Fibroblast of skin of left quadriceps (primary cell): ENCODE data around the gene PIGL.
"Not testable (repeated sequence)": the region's sequence is repeated elsewhere in the genome, so short reads cannot be mapped to it uniquely, and the experiment has no call there.

ENCODE experiments used
- DNase-seq, 2 experiments: peaks; one replicate each; pipeline ENCODE4 v3.0.0-alpha.2; 2013; ENCODE audit warnings: low read depth in 2 of 2

The PIGL gene

DNA sequence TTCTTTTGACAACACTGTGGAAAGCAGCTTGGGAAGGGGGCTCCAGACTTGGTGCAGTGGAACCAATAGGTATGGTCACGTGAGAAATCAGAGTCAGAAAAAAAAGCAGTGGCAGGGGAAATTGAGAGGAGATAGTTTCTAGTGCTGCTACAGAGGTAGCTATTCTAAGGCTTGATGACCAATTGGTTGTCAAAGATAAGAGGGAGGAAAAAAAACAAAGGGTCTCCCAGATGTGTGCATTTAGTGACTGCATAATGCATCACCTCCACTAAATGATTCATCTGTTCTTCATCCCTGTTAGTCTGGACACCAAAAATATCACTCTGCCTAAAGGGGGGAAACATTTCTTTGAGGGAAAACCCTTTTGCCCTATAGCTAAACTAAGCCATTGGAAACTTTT lies 56.5 kb downstream of the PIGL start:
- no peak for DNase-seq

DNA sequence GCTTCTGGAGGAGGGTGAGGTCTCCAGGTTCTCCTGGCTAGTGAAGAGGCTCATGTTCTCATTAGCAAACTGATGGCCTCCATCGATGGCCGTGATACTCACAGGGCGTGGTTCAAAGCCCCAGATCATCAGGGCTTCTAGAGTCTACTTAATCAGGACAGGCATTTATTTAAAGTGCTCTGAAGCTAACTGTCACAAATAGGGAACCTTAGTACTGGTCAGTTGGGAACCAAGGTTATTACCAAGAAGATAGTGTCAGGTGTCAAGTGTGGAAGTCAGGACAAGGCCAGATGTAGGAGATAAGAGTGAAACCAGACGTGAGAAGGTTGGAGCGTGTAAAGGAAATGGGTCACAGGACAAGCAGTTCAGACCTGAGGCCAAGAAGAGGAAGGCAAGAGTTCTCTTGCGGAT lies 56.9 kb downstream of the PIGL start:
- DNase-seq = no peak

DNA sequence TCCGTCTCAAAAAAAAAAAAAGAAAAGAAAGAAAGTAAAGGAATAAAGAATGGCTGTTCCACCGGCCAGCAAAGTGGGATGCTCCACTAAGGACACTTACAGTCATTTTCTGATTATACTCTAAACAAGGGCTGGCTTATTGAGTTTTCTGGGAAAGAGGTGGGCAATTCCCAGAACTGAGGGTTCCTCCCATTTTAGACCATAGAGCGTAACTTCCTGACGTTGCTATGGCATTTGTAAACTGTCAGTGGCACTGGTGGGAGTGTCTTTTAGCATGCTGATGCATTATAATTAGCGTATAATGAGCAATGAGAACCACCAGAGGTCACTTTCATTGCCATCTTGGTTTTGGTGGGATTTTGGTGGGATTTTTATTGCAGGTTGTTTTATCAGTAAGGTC lies 58.0 kb downstream of the PIGL start:
- DNase-seq = no peak

DNA sequence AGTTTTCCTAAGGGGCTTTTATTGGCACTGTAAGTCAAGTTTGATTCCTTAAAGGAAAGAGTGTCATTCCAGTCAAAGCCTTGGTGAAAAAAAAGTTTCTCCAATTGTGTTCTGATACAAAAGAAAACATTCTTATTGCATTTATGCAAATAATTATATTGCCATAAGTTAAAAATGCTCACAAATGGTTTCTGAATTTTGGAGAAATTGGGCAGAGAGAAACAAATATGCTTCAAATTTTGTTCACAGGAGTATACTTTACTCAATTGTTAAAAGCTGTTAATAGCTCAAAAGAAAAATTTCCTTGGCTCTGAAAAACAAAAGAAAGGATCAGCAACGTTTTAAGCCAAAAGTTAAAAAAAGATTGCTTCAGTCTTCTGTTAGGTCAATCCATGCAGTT lies 60.2 kb downstream of the PIGL start:
- DNase-seq = no peak

DNA sequence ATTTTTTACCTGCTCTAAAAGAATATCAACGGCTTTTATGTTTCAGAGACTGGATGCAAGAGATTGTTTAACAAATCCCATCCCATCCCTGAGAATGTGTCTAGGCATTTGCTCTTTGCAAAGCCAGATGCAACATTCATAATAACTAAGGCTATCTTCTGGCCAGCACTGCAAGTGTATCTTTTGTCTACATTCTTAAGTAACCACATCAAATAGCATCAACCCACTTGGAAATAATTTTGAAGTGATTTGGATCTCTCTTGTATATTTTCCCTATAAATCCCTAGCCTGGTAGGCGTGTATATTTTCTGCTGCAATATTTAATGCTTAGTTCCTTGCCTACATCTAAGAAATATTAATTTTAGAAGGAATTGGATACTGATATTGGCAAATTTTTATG lies 64.3 kb downstream of the PIGL start:
- peak; percentile 66 to 69 for DNase-seq

DNA sequence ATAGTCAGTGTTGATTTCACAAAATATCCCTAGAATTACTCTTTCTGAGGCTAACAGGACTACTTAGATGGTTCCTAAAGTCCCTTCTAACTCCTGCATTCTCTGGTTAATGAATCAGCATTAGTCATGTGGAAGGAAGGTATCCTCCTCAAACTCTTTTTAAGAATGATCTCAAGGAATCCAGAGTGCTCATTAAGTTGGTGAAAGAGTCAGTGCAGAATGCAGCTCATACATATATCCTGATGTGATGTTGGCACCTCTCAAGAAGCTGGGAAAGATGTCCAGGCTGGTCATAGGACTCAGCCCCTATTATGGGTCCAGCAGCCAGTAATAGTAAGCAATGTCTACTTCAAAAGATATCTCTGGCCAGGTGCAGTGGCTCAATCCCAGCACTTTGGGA lies 65.5 kb downstream of the PIGL start:
- DNase-seq = peak; percentile 68 to 70

DNA sequence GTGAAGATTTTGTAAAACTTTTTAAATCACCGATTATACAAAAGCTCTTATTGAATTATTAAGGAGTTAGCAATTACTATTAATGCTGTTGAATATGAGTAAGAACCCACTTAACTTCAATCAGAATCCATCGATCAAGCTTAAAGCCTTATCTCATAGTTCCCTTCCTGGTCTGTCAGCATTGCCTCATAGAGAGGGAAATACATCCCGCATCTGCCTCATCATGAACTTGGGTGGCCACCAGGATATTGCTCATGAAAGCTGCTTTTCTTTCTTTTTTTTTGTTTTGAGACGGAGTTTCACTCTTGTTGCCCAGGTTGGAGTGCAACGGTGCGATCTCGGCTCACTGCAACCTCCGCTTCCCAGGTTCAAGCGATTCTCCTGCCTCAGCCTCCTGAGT lies 66.7 kb downstream of the PIGL start:
- no peak for DNase-seq

DNA sequence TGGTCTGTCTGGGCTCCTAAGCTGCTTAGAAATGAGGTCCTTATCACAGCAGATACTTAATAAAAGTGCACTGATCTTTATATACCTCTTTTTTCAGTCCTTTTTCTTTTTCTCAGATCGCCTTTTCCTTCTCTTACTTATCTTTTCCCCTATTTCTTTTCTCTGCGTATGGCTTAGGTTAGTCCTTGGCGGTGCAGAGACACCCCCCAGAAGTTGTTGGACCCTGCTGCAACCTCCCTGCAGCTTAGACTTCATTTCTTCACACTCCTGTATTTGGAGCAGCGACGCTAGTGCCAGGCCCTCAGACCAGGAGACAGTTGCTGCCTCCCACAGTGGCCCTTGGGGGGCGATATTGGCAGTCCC lies 68.6 kb downstream of the PIGL start:
- DNase-seq = no peak

DNA sequence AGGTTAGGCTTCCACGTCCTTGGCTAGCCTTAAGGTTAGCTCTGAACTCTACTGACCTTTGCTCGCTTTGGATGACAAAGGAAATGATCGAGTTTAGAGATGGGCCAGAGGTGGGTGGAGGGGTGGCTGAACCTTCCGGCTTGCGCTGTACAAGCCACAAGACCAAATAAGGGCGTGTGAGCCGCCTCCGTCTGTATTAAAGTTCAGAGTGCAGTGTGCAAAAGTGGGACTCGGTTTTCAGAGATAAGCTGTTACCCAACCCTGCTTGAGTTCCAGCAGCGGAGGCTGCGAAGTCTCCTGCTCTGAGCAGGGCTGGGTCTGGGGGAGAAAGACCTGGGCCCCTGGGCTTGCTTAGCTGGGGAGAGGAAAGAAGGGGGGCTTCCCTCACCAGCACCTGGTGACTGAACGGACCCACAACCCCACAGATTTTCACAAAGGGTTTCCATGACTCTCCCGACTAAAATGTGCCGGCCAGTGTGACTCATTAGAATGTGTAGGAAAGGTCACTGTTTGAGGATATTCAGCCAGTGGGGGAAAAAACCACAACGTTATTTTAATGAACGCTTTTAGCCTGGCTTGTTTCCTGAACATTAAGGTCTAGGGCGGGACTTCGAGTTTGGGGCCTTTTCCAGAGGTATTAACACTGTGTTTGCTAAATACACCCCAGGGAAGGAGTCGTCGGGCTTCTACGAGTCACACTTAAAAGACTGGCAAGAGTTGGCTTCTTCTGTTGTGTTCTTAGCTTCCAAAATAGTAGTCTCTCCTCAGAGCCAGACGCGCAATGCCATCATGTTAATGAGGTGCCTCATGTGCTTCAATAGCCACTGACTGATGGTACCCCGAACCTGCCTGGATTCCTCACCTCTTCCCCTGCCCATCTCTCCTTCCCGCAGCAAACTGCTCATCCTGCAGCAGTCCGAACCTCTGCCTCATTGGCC lies 69.3 kb downstream of the PIGL start:
- DNase-seq = peak; percentile 96

DNA sequence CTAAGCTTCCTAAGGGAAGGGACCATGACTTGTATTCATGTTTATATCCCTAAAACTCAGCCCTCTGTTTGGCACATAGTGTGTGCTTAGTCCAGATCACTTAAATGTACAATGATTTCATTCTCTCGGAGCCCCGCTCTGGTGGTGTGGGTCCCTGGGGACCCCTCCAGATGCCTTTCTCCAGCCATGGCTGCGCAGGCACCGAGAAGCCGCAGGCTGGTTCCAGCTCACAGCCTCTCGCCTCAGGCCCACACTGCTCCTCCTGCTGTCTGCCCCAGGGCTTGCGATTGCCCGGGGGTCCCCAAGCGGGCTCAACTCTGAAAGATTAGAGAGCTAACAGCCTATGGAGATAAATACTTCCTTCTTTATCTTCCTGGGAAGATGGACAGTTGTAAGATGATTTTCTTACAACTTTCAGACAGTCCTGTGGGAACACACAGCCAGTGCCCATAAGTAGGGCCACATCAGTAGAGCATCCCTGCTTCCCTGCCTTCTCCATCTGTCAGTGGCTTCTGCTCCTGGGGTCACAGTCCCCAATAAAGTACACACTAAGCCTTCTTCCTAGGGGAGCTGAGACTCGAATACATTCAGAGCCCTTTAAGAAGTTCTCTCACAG lies 70.0 kb downstream of the PIGL start:
- no peak for DNase-seq

DNA sequence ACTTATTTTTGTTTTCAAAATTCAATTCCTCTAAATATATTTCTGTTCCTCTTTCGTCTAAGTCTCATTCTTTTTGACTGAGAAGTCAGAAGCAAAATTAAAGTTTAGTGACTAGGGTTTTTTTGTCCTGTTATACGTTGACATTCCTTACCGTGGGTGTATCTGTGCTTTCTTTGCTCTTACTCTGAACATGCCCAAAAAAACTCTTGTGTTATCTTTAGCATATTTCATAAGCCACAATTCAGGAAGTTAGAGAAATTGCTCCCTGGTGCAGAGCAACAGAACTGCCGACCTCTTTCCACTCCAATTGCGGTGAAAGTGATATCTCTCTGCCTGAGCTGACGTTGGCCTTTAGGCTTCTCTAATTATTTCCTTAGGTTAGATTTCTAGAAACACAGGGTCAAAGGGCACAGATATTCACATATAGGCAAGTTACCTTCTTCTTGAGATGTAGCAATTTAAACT lies 70.6 kb downstream of the PIGL start:
- peak; percentile 48 to 54 for DNase-seq

DNA sequence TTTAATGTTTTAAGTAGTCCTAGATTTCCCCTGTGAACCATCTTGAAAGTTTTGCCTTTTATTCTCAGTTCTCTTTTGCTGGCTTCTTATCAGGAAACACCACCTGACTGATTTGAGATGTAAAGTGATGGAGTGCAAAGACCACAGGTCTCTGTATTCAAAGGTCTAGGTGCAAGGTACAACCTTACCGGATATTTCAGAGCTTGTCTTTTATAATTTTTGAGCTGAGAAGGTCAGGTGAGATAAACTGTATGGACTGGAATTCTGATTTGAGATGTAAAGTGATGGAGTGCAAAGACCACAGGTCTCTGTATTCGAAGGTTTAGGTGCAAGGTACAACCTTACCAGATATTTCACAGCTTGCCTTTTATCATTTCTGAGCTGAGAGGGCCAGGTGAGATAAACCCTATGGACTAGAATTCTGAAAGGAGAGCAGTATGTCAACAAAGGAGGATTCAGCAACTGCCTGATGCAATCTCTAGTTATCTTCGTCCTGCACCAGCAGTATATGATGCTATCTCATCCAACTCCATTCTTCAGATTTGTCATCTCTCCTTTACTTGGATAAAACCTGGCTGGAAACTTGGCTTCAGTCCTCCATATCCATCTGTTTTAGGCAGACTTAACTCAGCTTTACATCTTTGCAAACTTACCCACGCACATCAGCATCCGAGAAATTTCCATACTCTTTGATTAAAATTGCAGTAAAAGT lies 72.0 kb downstream of the PIGL start:
- DNase-seq = no peak

DNA sequence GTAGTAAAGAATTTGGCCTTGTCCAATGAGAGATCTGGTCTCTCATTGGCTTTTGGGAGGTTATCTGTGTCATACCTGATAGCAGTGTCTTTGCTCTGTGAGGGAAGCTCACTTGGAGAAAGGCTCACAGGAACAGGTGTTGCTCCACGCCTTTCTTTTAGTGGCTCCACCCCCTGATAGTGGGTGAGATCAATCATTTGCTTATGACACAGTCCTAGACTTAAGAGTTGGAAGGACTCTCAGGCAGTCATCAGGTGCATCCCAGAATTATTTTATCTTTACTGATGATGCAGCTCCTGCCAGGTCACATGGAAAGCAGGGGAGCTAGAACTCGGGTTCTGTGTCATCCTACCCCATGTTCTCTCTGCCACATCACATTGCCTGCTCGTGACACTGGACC lies 76.9 kb downstream of the PIGL start:
- DNase-seq = no peak

DNA sequence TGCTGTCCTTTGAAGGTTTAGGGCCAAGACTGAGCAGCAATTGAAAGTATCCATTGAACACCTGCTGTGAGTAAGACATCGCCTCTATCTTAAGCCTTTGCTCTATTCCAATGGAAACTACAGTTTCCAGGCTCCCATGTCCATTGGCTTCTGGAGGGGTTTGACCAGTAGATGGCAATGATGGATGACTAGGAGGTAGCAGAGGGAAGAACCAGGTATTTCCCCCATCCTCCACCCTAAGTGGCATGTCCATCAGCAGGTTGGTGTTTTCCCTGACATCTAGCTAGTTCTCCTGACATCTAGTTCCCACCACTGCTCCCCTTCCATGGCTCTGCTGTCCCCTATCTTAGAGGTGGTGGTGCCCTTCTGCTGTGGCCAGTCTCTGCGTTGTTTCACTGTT lies 77.5 kb downstream of the PIGL start:
- no peak for DNase-seq

DNA sequence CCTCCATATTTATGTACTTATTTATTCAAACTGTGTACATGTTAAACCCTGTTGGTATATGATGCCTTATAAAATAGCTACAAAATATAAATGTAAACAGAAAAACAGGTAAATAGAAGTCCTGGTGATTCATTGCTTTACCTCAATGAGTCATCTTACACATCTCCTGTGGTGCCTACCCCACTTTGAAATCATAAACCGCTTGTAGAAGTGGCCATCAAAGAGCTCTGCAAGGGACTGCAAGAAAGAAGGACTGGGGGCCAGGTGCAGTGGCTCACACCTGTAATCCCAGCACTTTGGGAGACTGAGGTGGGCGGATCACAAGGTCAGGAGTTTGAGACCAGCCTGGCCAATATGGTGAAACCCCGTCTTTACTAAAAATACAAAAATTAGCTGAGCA lies 79.1 kb downstream of the PIGL start:
- DNase-seq = not testable (repeated sequence)

DNA sequence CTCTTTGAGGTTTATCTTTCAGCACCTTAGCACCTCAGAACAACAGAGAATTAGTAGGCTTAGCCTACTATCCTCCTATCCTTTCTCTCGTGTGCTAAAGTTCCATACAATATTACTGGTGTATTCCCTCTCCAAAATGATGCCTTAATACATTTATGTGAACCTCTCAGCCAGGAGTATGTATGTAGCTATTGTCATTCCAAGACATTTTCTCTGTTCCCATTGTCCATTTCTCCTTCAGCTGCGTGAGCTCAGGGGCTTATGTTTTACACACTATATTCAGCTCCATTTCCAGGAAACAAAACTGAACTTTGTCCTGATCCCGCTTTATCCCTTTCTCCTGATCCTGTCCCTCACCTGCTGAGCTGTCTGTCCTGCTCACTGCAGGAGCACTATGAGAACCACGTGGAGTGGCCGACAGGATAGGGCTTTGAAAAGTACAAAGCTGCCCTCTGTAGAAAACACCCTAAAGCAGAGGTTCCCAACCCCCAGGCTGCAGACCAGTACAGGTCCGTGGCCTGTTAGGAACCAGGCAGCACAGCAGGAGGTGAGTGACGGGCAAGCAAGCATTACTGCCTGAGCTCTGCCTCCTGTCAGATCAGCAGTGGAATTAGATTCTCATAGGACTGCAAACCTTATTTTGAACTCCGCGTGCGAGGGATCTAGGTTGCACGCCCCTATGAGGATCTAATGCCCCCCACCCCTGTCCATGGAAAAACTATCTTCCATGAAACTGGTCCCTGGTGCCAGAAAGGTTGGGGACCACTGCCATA lies 80.5 kb downstream of the PIGL start:
- no peak for DNase-seq

DNA sequence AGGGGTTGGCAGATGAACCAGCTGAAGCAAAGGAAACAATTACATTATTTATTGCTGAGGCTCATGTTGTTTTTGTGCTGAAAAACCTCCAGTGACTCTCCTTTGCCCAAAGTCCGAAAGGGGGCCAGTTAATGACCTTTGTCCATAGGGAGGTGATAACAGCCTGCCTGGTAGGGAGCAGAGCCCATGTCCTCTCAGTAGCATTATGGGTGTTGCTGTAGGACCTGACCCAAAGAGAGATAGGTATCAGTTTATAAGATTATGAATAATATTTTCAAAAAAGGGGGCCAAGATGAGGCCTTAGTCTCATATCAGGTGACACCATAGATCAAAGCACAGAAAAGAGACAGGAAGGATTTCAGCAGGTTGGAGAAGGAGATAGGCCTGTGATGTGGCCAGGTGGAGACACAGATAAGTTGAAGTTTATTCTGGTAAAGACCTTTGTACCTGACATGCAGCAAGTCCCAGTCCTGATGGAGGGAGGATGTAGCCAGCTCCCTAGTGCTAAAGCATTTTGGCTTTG lies 81.2 kb downstream of the PIGL start:
- DNase-seq = no peak

DNA sequence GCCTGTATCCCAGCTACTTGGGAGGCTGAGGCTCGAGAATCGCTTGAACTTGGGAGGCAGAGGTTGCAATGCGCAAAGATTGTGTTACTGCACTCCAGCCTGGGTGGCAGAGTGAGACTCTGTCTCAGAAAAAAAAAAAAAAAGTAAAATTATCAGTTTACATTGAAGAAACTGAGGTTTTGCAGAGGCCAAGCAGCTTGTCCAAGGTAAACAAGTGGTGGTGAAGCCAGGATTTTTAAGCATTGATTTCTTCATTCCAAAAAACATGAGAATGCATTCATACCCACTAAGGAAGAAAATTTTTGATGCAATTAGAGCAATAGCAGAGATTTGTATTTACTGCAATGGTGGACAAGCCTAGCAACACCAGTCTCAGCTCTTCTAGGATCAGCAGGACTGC lies 83.5 kb downstream of the PIGL start:
- no peak for DNase-seq

DNA sequence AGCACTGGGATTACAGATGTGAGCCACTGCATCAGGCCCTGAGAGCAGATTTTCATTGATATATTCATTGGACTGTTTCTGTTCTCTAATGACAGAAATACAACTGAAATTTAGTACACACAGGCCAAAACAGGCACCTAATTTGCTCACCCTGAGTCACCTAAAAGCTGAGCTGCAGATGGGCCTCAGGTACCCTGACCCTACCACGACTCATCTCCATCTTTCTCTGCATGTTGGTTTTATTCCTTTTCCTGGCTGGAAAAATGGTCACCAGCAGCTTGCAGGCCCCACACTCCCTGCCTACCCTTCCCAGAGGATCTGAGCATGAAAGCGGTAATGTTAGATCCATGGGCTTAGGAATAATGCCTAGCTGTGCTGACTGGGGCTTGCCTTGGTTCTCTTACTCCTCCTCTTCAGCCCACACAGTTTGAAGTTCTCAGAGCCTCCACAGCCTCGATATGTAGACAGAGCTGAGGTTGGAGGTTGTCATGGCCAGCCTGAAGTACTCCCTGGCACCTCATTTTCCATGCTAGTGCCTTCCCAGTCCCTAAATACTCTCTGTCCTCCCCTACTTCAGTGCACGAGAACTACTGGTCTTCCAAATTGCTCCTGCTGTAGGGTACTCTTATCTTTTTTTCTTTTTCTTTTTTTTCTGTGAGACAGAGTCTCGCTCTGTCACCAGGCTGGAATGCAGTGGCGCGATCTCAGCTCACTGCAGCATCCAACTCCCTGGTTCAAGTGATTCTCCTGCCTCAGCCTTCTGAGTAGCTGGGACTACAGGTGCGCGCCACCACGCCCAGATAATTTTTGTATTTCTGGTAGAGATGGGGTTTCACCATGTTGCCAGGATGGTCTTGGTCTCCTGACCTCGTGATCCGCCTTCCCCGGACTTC lies 85.2 kb downstream of the PIGL start:
- DNase-seq = no peak

DNA sequence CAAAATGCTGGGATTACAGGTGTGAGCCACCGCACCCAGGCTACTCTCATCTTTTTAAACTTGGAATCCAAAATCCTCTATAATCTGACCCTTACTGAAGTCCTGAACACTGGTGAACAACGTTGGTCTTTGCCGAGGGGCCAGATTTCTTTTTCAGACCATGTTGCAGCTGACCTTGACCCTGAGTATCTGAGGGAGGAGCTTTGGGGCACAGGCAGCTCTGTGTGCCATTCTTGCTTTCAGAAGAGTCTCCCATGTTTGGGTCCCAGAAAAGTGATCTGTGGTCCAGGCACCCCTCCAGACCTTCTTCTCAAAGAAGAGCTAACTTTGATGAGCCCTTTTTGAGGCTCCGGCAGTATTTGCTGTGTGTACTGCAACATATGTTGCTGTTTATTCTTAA lies 85.8 kb downstream of the PIGL start:
- no peak for DNase-seq

DNA sequence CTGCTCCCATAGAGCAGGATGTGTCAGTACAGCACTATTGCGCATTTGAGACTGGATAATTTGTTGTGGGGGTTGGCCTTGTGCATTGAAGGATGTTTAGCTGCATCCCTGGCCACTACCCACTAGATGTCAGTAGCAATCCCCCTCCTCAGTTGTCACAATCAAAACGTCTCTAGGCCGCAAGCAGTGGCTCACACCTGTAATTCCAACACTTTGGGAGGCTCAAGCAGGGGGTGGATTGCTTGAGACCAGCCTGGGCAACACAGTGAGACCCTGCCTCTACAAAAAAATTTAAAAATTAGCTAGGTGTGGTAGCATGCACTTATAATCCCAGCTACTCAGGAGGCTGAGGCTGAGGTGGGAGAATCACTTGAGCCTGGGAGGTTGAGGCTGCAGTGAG lies 87.8 kb downstream of the PIGL start:
- no peak for DNase-seq
